Ishikawa (cell line): ENCODE data around the gene SPON2.

Experiments
- CEBPB ChIP-seq: IDR thresholded peaks from 2 replicates; pipeline ENCODE4 v1.6.1; 2012
- CREB1 ChIP-seq: IDR thresholded peaks from 2 replicates; pipeline ENCODE4 v1.6.1; 2012; ENCODE audit warnings: low read depth
- EP300 ChIP-seq: IDR thresholded peaks from 2 replicates; pipeline ENCODE4 v1.6.1; 2012; ENCODE audit warnings: borderline replicate concordance
- NFIC ChIP-seq: IDR thresholded peaks from 2 replicates; pipeline ENCODE4 v1.6.1; 2012
- RAD21 ChIP-seq: IDR thresholded peaks from 2 replicates; pipeline ENCODE4 v1.6.1; 2012; ENCODE audit warnings: low read depth
- TAF1 ChIP-seq: IDR thresholded peaks from 2 replicates; pipeline ENCODE4 v1.6.1; 2012; ENCODE audit warnings: low read depth, mild to moderate bottlenecking
- TCF12 ChIP-seq: IDR thresholded peaks from 2 replicates; pipeline ENCODE4 v1.6.1; 2012; ENCODE audit warnings: low read depth
- TEAD4 ChIP-seq: IDR thresholded peaks from 2 replicates; pipeline ENCODE4 v1.6.1; 2012
- ZBTB7A ChIP-seq: IDR thresholded peaks from 2 replicates; pipeline ENCODE4 v1.6.1; 2012; ENCODE audit warnings: low read depth
- TF ChIP-seq, protein P1 (sequence below): IDR thresholded peaks from 2 replicates; pipeline ENCODE4 v1.6.1; 2012

DNA sequence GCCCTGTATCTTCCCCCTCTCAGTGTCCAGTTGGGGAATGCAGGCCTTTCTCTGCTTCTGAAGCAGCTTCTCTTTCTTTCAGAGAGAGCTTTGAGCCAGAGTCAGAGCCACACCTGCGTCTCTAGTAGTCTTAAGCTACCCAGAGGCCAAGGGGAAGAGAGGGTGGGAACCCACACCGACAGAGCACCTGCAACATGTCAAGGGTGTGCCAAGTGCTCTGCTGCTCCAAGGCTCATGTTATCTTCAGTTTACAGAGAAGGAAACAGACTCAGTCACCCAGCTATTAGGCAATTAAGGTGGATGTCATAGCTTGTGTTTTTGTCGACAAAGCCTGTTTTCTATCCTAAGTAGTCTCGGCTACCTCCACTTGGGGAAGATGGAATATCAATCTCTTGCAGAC is 36.3 kb downstream of the SPON2 start:
- TF ChIP-seq, protein P1, sequence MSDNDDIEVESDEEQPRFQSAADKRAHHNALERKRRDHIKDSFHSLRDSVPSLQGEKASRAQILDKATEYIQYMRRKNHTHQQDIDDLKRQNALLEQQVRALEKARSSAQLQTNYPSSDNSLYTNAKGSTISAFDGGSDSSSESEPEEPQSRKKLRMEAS = no peak
- TF ChIP-seq TAF1 = no peak
- TF ChIP-seq TEAD4 = no peak
- TF ChIP-seq TCF12 = no peak
- no peak for TF ChIP-seq CREB1
- TF ChIP-seq NFIC = no peak
- no peak for TF ChIP-seq CEBPB
- TF ChIP-seq EP300 = no peak
- TF ChIP-seq ZBTB7A = no peak
- TF ChIP-seq RAD21 = no peak
